Left ventricle myocardium inferior (tissue), 1 donor: ENCODE measurements around the gene NOL4L. TPM values are rescaled to one million over a fixed set of nuclear protein-coding genes. Genes with fewer than 3 reads are reported as not detected.

Experiments
- DNase-seq: peaks from one replicate; pipeline ENCODE4 v3.0.0-alpha.2; 2020
- H3K27ac ChIP-seq: fragments of 200-600 bp; replicated peaks from 2 replicates; pipeline ENCODE4 v1.8.0; 2021
- H3K27me3 ChIP-seq: fragments of 200-600 bp; 2 replicates; pipeline ENCODE4 v1.8.0; 2021; ENCODE audit warnings: low read depth
- H3K36me3 ChIP-seq: fragments of 200-600 bp; 2 replicates; pipeline ENCODE4 v1.8.0; 2021
- H3K4me1 ChIP-seq: fragments of 200-600 bp; 2 replicates; pipeline ENCODE4 v1.8.0; 2021
- H3K4me3 ChIP-seq: fragments of 200-600 bp; 2 replicates; pipeline ENCODE4 v1.8.0; 2021; ENCODE audit warnings: mild to moderate bottlenecking, moderate library complexity
- H3K9me3 ChIP-seq: fragments of 200-600 bp; replicated peaks from 2 replicates; pipeline ENCODE4 v1.8.0; 2021
- intact Hi-C: fragments of 100-400 bp; cut with micrococcal nuclease; formaldehyde crosslinking; loops from one replicate; pipeline ENCODE4 v1.11.0; 2022
- total RNA-seq: library from RNA; stranded (reverse); fragmentation: NEBNext Ultra II Directional; extraction: Animal tissue kit (Norgen Biotek cat#: 25700); gene quantifications from one replicate; pipeline ENCODE4 v1.2.1, GENCODE V29; 2021
- TF ChIP-seq, protein P1 (sequence below): fragments of 200-600 bp; IDR thresholded peaks from 2 replicates; pipeline ENCODE4 v1.8.0; 2021; ENCODE audit warnings: antibody characterized with exemption, mild to moderate bottlenecking, borderline replicate concordance
- donor health status: DM: no; HTN: yes; CAD: no; lungs with severe emphysema.

The NOL4L gene
- total RNA-seq, 1 donor from 2014 or later = 5.6 TPM

GRCh38 chr20:32603046-32603726, 18.1 kb upstream of the NOL4L start:
- TF ChIP-seq, protein P1, sequence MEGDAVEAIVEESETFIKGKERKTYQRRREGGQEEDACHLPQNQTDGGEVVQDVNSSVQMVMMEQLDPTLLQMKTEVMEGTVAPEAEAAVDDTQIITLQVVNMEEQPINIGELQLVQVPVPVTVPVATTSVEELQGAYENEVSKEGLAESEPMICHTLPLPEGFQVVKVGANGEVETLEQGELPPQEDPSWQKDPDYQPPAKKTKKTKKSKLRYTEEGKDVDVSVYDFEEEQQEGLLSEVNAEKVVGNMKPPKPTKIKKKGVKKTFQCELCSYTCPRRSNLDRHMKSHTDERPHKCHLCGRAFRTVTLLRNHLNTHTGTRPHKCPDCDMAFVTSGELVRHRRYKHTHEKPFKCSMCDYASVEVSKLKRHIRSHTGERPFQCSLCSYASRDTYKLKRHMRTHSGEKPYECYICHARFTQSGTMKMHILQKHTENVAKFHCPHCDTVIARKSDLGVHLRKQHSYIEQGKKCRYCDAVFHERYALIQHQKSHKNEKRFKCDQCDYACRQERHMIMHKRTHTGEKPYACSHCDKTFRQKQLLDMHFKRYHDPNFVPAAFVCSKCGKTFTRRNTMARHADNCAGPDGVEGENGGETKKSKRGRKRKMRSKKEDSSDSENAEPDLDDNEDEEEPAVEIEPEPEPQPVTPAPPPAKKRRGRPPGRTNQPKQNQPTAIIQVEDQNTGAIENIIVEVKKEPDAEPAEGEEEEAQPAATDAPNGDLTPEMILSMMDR = no peak
- no peak overlapping the region for H3K4me3 ChIP-seq
- H3K4me1 ChIP-seq = no peaks in the 10 kb centered on the region
- no peaks in the 10 kb centered on the region for H3K36me3 ChIP-seq
- no peak for DNase-seq
- no peaks in the 10 kb centered on the region for H3K9me3 ChIP-seq
- intact Hi-C loops = no loop called here
- peaks cover 43% of the 10 kb centered on the region for H3K27me3 ChIP-seq
- no peak overlapping the region for H3K27ac ChIP-seq

DNA sequence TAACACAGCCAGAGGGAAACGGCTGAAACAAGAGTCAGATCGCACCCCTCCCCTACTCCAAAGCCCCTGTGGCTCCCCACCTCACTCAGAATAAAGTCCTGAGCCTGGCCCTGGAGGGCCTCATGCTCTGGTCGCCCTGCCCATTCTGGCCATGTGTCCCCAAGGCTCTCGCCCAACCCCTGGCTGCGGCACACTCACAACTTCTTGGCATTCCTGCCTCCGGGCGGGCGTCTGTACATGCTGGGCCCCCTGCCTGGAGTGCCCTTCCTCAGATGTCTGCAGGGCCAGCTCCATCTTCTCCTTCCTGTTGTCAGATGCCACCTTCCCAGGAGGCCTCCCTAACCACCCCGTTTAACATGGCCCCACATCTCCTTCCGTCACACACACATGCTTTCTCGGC, 17.1 kb upstream of the NOL4L start:
- no peak for DNase-seq

GRCh38 chr20:32600681-32601237, 15.6 kb upstream of the NOL4L start:
- intact Hi-C loops = no loop called here
- no peak overlapping the region for H3K4me3 ChIP-seq
- no peaks in the 10 kb centered on the region for H3K4me1 ChIP-seq
- no peak for DNase-seq
- TF ChIP-seq, protein P1 = no peak
- no peaks in the 10 kb centered on the region for H3K9me3 ChIP-seq
- peaks cover 29% of the 10 kb centered on the region for H3K27me3 ChIP-seq
- H3K27ac ChIP-seq = no peak overlapping the region
- no peaks in the 10 kb centered on the region for H3K36me3 ChIP-seq

More for the DNA sequence above, 17.1 kb upstream of the NOL4L start:
- Histone ChIP-seq H3K9me3 (no peaks in the 10 kb centered on the region), H3K4me1 (no peaks in the 10 kb centered on the region), H3K27me3 (peaks cover 41% of the 10 kb centered on the region), H3K4me3 (no peak overlapping the region), H3K36me3 (no peaks in the 10 kb centered on the region), H3K27ac (no peak overlapping the region)
- intact Hi-C loops = no loop called here
- TF ChIP-seq, protein P1 = no peak

DNA sequence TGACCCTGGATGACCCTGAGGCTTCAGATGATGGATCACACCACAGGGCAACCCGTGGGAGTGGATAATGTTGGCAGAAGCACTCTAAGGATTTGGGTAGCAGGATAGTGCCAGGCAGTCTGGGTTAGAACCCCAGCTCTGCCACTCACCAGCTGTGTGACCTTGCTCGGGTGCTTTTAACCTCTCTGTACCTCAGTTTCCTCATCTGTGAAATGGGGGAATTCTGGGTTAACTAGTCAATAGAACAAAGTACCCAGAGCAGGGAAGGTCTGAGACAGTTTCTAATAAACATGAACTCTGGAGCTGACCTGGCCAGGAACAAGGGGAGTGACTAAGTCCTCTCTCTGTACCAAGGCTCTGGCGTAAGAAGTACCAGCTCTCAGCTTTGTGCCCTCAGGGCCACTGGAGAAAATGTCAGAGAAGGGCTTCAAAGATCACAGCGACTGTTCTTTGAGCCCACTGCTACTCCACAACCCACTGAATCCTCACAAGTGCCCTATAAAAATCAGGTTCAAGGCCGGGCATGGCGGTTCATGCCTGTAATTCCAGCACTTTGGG, 14.7 kb upstream of the NOL4L start:
- H3K9me3 ChIP-seq = no peaks in the 10 kb centered on the region
- no peak overlapping the region for H3K27ac ChIP-seq
- TF ChIP-seq, protein P1 = no peak
- H3K4me1 ChIP-seq = no peaks in the 10 kb centered on the region
- H3K27me3 ChIP-seq = peaks cover 20% of the 10 kb centered on the region
- intact Hi-C loops = no loop called here
- no peak overlapping the region for H3K4me3 ChIP-seq
- no peak for DNase-seq
- no peaks in the 10 kb centered on the region for H3K36me3 ChIP-seq

- Histone ChIP-seq H3K27me3 (peaks cover 8% of the 10 kb centered on the region), H3K9me3 (no peaks in the 10 kb centered on the region), H3K36me3 (no peaks in the 10 kb centered on the region), H3K27ac (no peak overlapping the region), H3K4me1 (no peaks in the 10 kb centered on the region), H3K4me3 (no peak overlapping the region)
- no peak for DNase-seq
- intact Hi-C loops = no loop called here
- TF ChIP-seq, protein P1 = no peak
Measured at GRCh38 chr20:32598606-32599005, 13.5 kb upstream of the NOL4L start.
